Activated T-helper 1 cell treated with Interleukin-2 at 50 U/mL for 16 hours (primary cell): ENCODE measurements around the gene UVSSA.
"Not testable (repeated sequence)": the region's sequence is repeated elsewhere in the genome, so short reads cannot be mapped to it uniquely, and the experiment has no call there.

Experiments
- DNase-seq: peaks from one replicate; pipeline ENCODE4 v3.0.0-alpha.2; 2020; ENCODE audit warnings: low read depth

Gene UVSSA

DNA sequence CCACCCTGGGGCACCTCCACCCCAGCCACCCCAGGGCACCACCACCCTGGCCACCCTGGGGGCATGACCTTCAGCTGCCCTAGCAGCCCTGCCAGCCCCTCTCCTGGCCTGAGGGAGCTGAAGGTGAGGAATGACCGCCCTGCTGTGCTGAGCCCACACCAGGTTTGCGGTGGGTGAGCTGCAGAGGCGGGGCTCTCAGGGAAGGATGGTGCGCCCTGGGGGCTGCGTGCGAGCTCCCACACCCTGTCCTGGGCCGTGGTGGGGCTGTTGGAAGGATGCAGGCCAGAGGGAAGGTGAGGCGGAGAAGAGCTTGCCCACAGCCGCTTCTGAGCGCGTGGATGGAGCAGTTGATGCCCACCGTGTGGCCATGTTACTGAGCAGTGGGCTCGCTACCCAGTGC lies 17.7 kb downstream of the UVSSA start:
- DNase-seq, result no peak

DNA sequence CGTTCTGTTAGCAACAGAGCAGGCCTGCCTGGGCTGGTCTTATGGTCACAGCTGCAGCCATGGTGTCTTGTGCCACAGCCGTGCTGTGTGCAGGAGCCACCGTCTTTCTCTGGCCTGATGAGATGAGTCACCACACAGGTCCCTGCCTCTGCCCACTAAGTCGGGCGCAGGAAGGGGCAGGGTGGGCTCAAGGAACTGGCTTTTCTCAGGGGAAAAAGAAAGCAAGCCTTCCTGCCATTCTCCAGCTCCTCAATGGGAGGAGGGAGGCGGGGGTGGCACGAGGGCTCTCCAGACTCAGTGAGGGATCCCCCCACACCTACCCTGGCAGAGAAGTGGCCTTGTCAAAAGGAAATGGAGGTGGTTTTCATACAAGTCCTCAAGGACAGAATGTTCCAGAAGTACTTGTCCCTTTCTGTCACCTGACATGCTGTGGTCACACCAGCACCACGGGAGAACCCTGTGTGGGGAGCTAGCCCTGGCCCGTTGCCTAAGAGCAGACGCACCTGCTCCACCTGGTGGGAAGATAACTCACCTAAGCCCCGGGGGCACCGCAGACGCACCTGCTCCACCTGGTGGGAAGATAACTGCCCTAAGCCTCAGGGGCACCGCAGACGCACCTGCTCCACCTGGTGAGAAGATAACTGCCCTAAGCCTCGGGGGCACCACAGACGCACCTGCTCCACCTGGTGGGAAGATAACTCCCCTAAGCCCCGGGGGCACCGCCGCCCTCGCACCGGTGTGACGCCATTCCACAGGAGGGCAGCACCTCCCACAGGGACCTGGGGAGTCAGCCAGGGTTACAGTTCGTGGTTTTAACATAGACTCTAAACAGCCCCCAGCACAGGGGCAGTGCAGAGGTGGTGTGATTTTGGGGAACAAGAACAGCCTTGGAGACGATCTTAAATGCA lies 18.5 kb downstream of the UVSSA start:
- DNase-seq, result no peak

DNA sequence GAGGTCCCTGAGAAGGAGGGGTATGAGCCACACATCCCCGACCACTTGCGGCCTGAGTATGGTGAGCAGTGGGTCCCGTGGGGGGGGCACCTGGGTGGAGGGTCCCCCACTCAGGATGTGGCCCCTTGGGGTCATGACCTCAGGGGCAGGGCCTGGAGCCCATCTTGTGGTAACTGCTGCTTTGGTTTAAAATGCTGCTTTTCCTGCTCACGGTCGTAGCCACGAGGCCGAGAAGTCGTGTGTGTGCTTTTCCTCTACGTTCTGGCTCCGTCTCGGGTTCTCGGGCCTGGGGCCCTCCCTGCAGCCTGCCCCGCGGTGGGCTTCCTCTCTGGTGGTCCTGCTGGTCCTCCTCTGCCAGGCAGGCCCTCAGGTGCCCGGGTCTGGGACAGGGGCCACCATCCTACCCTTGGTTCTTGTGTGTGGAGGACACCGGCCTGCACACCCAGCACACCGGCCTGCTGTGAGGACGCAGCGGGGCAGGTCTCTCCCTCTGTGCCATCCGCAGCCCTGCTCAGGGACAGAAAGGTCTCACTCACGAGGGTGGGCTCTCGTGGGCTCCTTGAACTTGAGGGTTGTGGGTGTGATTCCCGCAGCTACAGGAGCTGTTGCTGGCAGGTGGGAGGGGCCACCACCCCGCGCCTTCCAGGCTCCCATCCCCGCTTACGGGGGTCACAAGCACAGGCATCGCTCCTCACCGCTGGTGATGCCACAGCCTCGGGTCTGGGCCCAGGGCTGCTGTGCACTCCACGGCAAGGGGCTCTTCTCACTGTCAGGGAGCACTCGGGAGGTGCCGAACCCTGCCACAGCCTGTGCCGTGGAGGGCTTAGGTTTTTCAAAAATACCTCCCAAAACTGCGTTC lies 19.6 kb downstream of the UVSSA start:
- no peak for DNase-seq

DNA sequence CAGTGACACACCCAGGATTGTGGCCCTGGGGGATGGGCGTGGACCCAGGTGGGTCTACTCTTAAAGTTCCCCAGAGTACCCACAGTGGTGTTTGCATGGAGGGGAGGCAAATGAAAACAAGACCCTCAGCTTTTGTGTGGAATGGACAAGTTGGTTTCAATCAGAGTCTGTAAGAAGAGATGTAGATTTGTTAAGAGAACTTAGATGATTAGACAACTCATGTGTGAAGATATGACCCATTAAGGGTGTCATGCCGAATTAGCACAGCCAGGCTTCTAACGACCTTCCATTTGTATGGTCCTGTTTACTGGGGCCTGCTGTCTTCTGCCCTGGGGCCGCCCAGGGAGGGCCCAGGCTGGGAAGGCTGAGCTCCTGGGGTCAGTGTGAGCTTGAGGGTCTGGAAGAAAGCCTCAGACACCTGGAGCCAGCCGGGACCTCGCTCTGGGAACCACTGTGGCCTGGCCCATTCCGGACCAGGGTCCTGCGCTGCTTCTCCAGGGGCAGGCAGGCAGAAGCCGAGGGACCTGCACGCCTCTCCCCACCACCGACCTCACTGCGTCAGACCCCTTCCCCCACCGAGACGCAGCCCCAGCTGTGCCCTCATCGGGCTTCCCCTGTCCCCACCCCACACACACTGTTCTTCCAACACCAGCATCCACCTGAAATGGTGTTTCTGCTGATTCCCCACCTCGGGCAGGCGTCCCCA lies 20.4 kb downstream of the UVSSA start:
- no peak for DNase-seq

DNA sequence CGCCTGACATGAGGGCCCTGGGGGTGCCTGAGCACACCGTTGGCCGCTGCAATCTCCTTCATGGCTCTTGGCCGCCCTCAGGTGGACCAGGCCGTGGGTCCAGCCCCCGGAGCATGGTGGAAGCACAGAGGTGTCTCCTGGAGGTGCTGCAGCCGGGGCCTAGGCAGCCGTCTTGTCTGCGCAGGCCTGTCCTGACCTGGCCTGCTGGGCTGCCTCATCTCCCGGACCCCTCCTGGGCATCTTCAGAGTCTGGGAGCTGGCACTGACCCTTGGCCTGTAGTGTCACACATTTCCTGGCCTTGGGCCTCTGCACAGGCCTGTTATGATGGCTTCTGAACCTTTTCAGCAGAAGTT lies 20.9 kb downstream of the UVSSA start:
- DNase-seq, result no peak

DNA sequence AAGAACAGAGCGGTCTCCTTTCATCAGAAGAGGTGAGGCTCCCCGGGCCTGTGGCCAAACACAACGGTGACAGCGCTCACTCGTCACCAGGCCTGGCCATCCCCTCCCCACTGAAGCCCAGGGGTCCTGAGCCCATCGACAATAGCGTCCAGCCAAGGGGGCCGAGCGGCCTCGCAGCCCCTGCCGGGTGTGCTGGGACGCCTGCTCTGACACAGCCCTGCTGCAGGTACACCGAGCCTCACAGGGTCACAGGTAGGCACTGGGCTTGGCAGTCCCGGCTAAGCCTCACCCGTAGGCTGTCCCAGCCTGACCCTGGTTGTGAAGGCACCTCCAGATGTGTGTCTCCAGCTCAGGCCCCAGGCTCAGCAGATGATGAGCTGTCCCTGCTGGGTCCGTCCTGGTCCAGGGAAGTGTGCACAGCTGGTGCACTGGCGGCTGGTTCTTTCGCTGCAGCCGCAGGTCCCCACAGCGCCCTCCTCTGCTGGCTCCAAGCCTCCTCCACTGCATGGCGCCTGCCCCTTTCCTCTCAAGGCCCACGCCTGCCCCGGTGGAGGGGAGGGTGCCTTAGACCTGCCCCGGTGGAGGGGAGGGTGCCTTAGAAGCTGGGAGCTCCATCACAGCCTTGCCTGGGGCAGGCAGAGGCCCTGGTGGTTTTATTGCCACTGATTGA lies 21.5 kb downstream of the UVSSA start:
- DNase-seq, result no peak

DNA sequence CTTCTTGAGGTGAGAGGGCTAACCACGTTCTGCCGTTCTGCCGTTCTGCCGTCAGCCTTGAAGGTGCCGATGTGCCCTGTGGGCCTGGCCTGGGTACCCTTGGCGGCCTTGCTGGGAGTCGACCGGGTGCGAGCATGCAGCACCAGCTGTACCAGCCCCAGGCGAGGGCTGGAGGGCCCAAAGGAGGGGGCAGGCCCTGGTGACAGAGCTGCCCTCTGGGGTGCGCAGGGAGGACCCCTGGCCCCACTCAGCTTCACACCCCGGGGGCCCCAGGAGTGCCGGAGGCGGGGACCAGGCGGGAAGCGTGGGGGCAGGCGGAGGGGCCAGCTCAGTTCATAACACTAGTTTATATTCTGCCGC lies 22.1 kb downstream of the UVSSA start:
- no peak for DNase-seq

DNA sequence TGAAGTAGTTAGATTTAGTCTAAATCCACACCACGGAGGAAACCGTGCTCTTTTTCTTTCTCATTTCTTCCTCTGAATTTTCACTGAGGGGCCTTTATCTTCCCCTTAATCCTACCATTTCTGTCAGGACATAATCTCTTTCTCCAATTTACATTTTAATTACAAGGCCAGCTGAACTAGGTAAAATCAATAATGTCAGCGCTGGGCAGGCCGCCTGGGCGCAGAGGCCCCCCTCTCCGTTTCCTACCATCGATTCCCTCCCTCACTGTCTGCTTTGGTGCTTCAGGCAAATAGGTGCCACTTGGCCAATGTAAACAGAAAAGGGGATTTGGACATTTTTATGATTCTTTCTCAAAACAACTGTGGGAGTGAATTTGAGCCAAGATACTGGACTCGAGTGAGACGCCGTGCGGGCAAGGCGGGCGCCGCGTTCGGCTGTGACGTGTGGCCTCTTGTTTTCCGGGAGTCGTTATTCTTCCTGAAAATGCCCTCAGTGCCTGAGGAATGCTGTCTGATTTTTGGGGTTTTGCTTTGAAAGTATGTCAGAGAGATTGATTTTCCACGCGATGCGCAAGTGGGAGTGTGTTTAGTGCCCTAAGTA lies 22.6 kb downstream of the UVSSA start:
- no peak for DNase-seq

DNA sequence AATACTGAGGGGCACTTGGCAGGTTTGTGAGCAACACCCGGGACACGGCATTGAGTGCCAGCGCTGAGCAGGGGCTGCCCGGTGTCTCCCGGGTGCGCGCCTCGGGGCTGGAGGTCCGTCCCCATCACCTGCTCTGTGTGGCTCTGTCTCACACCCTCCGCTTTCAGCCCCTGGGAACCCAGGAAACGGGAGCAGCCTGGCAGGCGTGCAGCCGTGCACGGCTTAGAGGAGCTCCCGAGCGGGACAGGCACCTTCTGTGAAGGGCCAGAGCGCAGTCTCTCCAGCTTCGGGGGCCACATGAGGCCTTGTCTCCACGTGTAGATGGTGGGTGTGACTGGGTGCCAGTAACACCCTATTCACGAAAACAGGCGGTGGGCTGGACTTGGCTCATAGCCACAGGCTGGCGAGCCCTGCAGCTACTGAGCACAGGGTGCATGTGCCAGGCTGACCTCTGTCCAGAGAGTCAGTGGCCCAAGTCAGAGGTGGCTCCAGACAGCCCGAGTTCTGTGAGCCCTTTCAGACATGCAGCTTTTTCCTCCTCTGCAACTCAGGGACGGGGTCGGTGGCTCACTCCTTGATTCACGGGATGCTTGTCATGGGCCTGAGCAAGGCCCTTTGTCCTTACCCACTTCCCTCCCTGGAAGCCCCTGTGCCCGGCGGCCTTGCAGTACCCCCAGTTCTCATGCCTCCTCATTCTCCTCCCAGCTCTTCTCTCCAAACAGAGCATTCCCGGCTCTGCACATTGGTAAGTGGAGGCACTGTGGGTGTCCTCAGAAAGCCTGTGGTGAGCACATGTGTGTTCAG lies 23.5 kb downstream of the UVSSA start:
- DNase-seq, result no peak

DNA sequence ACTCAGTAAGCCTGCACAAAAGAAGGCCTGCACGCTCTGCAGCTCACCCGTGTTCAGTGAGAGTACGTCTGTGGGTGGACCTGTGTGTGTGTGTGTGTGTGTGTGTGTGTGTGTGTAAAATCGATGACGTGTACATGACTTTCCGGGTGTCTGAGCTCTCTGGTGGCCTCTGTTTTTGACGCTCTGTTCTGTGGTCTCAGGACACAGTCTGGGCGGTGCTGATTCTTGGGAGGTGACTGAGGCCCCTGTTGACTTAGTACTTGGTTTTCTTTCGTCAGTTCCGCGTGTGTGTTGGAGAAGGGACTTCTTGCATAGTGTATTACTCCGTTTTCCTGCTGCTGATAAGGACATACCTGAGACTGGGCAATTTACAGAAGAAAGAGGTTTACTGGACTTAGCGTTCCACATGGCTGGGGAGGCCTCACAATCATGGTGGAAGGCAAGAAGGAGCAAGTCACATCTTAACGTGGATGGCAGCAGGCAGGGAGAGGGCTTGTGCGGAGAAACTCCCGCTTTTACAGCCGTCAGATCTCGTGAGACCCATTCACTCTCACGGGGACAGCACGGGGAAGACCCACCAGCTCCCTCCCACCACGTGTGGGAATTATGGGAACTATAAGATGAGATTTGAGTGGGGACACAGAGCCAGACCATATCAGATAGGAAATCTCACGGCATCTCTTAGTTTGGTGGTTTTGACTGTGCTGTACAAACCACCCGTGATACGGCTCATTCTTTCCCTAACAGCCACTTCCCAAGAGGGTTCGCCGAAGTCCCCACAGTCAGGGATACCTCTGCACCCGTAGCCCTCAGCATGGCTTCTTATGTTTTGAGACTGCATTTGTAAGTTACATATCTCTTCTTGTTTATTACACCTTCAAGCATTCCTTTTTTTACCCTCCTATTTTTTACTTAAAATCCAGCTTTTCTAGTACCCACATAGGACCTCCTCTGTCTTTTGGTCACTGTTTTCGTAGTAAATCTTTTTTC lies 24.5 kb downstream of the UVSSA start:
- no peak for DNase-seq

DNA sequence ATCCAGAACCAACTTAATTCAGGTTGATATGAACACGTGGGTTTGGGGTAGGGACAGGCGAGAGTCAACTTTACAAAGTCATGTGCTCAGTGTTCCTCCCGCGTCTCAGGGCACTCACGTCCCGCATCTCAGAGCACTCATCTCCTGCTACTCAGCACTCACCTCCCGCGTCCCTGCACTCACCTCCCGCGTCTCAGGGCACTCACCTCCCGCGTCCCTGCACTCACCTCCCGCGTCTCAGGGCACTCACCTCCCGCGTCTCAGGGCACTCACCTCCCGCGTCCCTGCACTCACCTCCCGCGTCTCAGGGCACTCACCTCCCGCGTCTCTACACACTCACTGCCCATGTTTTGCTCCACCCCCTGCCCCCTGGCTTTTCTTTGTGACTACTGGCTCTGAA lies 25.6 kb downstream of the UVSSA start:
- DNase-seq, result not testable (repeated sequence)

DNA sequence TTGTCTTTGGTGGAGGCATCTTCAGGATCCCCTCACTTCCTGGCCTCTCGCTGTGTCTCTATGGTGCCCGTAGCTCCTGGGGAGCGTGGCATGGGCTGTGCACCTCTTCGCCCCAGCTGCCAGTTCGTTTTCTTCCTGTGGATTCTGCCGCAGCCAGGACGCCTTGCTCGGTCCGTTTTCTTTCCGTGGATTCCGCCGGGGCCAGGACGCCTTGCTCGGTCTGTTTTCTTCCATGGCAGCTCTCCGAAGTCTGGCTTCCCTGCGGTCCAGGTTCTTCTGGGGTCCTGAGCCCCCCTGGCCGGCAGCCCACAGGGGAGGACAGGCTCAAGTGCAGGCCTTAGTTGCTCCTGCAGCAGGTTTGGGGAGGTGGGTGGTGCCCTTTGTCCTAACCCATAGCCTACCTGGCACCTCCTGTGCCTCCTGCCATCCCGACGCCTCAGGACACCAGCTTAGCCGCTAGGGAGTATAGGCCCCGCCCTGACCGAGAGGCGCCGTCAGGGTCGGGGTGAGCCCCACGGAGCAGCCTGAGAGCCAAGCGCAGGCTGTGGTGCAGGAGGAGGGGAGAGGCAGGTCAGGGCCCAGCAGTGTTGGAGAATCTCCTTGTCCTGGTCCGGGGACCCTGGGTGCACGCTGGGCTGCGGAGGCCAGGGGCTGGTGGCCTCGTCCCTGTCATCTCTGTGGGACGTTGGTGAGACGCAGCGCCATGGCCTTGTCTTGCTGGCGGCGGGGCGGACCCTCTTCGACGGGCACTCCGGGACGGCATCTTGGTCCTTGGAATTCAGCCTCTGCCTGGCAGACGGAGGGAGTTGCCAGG lies 27.1 kb downstream of the UVSSA start:
- DNase-seq, result no peak

DNA sequence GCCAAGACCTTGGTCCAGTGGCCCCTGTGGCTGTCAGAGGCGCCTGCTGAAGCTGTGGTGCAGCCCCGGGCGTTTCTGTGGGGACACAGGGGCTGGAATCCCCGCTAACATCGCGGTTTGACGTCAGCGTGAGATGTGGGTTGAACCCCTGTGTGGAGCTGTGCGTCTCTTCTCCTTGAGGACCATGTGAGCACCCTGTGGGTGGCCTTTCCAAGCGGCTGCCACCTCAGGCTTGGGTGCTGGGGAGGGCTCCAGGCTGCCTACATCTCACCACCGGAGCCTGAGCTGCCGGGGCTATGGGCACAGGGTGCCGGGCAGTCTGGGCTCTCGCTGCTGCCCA lies 27.7 kb downstream of the UVSSA start:
- DNase-seq, result no peak

DNA sequence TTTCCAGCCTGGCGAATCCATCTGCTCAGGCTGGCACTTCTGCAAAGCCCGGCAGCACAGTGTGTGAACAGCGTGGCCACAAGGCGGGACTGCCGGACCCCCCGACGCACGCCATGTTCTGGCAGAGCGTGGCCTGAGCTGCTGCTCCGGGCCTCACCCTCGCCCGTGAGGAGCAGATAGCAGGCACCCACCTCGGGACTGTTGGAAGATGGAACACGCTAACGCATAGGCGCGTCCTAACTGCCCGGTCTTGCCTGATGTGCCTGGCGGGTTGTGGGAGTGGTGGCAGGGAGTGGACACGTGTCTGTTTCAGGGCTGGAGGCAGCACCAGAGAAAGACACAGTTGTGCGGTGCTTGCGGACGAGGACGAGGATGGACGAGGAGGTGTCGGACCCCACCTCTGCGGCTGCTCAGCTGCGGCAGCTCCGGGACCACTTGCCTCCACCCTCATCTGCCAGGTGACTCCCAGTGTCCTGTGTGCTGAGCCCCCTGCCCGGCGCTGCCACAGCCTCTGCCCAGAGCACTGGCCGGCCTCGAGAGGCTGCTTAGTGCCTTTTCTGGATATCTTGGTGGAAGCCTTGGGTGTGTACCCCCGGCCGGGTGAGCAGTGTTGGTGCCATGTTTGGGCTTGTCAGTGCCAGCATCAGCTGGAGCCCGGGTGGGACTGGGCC lies 28.2 kb downstream of the UVSSA start:
- no peak for DNase-seq

DNA sequence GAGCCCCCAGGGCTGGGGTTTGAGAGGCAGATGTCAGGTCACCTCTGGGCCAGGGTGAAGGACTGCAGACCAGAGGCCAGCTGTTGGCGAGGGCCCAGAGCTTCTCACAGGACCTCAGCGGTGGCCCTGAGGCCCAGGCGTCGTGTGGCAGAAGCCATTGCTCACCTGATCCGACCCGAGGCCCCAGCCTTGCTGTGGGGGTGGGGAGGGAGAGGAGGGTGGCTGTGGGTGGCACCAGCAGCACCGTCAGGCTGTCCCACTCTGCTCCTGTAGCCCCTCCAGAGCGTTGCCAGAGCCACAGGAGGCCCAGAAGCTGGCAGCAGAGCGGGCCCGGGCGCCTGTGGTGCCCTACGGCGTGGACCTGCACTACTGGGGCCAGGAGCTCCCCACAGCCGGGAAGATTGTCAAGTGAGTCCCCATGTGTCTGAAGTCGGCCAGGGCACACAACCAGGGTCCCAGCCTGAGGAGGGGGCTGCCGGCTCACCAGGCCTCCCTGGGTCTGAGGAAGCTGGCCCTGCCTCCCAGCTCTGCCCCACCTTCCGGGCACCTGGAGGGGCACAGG lies 28.8 kb downstream of the UVSSA start:
- no peak for DNase-seq

DNA sequence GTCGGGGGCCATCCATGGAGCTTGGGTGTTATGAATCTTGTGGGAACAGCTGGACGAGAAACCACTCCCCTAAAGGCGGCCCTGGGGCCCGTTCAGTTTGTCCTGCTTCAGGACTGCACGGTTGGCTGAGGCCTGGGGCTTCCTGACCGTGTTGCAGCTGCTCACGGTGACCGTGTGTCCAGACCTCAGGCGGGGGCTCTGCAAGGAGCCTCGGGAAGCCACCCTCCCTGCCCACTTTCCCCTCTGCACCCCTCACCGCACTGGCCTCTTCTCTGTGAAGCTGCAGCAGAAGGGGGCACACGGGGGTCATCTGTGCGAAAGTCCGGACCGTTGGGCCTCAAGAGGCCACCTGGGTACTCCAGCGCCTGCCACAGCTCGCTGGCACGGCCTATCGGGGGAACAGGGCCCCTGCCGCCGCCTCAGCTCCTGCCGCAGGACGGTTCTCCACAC lies 29.4 kb downstream of the UVSSA start:
- no peak for DNase-seq

DNA sequence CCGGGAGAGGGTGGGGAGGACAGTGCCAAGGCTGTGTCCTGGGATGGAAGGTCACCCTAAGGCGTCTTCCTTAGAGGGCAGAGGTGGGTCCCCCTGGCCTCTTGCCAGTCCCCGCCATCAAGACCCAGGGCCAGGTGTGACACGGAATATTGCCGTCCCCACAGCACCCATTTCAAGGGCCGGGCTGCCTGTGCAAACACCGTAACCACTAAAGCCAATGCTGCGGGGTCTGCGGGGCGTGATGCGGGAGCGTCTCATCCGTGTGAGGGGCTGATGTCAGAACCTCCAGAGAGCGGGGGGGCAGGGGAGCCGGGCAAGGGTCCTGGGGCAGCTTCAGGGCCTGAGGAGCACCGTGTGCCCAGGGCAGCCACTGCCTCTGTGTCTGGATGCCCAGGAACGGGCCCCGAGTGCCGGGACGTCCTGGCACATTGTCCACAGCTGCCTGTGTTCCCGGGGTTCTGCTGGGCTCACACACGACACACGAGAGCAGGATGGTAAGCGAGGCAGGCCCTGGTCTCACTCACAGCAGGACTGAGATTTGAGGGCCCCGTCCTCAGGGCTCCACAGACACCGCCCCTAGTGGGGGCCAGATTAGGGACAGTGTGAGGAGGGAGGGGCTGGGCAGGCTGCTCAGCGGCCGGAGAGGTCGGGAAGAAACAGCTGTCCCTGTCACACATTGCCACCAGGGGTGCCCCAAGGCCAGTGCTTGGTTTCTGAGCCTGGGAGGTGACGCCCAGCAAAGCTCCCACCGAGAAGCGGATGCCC lies 30.0 kb downstream of the UVSSA start:
- no peak for DNase-seq
